HuH-7.5 (cell line): Measurements from ENCODE around the gene EBF4.

Source experiments
- DNase-seq: peaks from one replicate; pipeline ENCODE4 v3.0.0; 2011; ENCODE audit warnings: low spot score

EBF4 gene

GRCh38 chr20:2692036-2692885 is at the start of gene EBF4:
Gene EBF4 (plus strand): TSS chr20:2692780. CDS start chr20:2693646, 866 bp downstream.
- DNase-seq: peak; percentile 94

GRCh38 chr20:2643708-2644107 is 48.9 kb upstream of the EBF4 start:
- DNase-seq: no peak

GRCh38 chr20:2651772-2652723 is 40.5 kb upstream of the EBF4 start, which contains the start of gene NOP56:
Gene NOP56 (plus strand): TSS chr20:2652632. CDS start chr20:2652661, 29 bp downstream.
- DNase-seq: peak; percentile 92

- no peak for DNase-seq
Observed at GRCh38 chr20:2652724-2653555, 39.6 kb upstream of the EBF4 start.

- no peak for DNase-seq
Observed at GRCh38 chr20:2653556-2654383, 38.8 kb upstream of the EBF4 start.

GRCh38 chr20:2654384-2654822 is 38.2 kb upstream of the EBF4 start:
- no peak for DNase-seq

- no peak for DNase-seq
Observed at GRCh38 chr20:2654831-2655230, 37.7 kb upstream of the EBF4 start.

GRCh38 chr20:2655331-2656116 is 37.1 kb upstream of the EBF4 start:
- DNase-seq: no peak

- DNase-seq: no peak
Observed at GRCh38 chr20:2656471-2657117, 36.0 kb upstream of the EBF4 start.

GRCh38 chr20:2657241-2657640 is 35.3 kb upstream of the EBF4 start:
- no peak for DNase-seq

- DNase-seq: no peak
Observed at GRCh38 chr20:2657674-2658073, 34.9 kb upstream of the EBF4 start.

- no peak for DNase-seq
Observed at GRCh38 chr20:2658414-2659354, 33.9 kb upstream of the EBF4 start.

- no peak for DNase-seq
Observed at GRCh38 chr20:2659547-2659946, 33.0 kb upstream of the EBF4 start.

GRCh38 chr20:2663364-2663886 is 29.2 kb upstream of the EBF4 start:
- DNase-seq: no peak

GRCh38 chr20:2663887-2664719 is 28.5 kb upstream of the EBF4 start, which contains the start of gene IDH3B:
Gene IDH3B (minus strand): TSS chr20:2664216. CDS start chr20:2664188, 28 bp downstream.
- DNase-seq: peak; percentile 83

- no peak for DNase-seq
Observed at GRCh38 chr20:2671977-2672376, 20.6 kb upstream of the EBF4 start.

- DNase-seq: no peak
Observed at GRCh38 chr20:2672446-2672845, 20.1 kb upstream of the EBF4 start.
